Breast epithelium (tissue), 3 donors: ENCODE data around the gene TGM3.

Experiments
- CTCF ChIP-seq, 3 donors: fragments of 450-650 bp; IDR thresholded peaks; one replicate each; pipeline ENCODE4 v1.5.1; 2016 to 2017; ENCODE audit warnings: antibody characterized with exemption in 3 of 3, mild to moderate bottlenecking in 3 of 3, moderate library complexity in 3 of 3
- POLR2A ChIP-seq: fragments of 450-650 bp; IDR thresholded peaks from one replicate; pipeline ENCODE4 v1.6.1; 2016; ENCODE audit warnings: antibody characterized with exemption, mild to moderate bottlenecking, moderate library complexity
- POLR2AphosphoS5 ChIP-seq, 3 donors: sonication (generic); formaldehyde crosslinking; IDR thresholded peaks; one replicate each; pipeline ENCODE4 v1.6.1; 2017; ENCODE audit warnings: antibody characterized with exemption in 3 of 3

GRCh38 chr20:2353231-2353630 is 57.4 kb downstream of the TGM3 start:
- no peak for TF ChIP-seq CTCF (IDR thresholded peaks at IDR 0.05)
- TF ChIP-seq POLR2A = no peak
- no peak for TF ChIP-seq POLR2AphosphoS5 (IDR thresholded peaks at IDR 0.05)
